ENCODE results near the gene GASK1A. TPM values are rescaled to one million over a fixed set of nuclear protein-coding genes. Genes with fewer than 3 reads are reported as not detected.

GASK1A gene
- total and polyA plus RNA-seq, 2 of the 4 experiments (the other 2 are of a cell fraction): 0.18 to 0.19 TPM

GRCh38 chr3:43082457-43082856 lies 103.3 kb downstream of the GASK1A start:
- no peak overlapping the region for H3K23ac ChIP-seq (ENCODE audit: low read depth, low read length)

More at GRCh38 chr3:43082457-43082856, 103.3 kb downstream of the GASK1A start:
- in situ Hi-C loops (cut with MboI; ENCODE audit: low sequenced_read_pairs) (no loop called here), intact Hi-C loops (cut with micrococcal nuclease) (no loop called here), dilution Hi-C loops (cut with HindIII; ENCODE audit: low sequenced_read_pairs, unreplicated experiment) (no loop called here)
- no peaks in the 10 kb centered on the region for H3K9me1 ChIP-seq (ENCODE audit: insufficient read depth, low read length)
- no peak overlapping the region for H2AFZ ChIP-seq (replicated peaks; ENCODE audit: low read length, poor library complexity)
- no peak overlapping the region for H2BK5ac ChIP-seq (ENCODE audit: low read depth, low read length, poor library complexity, severe bottlenecking)
- CTCF ChIA-PET: no interaction called here
- no TSS peak for BruUV-seq (replicated peaks)
- H2BK20ac ChIP-seq (ENCODE audit: low read depth, low read length): no peak overlapping the region
- H4K20me1 ChIP-seq (ENCODE audit: insufficient read depth, low read length): no peaks in the 10 kb centered on the region
- ATAC-seq (ENCODE audit: low read depth) (no peak), DNase-seq (no peak)
- H3K56ac ChIP-seq (ENCODE audit: extremely low read depth, insufficient read depth, low read length): no peak overlapping the region
- H2AK5ac ChIP-seq (ENCODE audit: low read depth, low read length): no peak overlapping the region
- H3K36me3 ChIP-seq (ENCODE audit: control insufficient read depth, insufficient read depth, low read length): peaks cover 11% of the 10 kb centered on the region; the same call in 1 of the 2 replicates
- no peaks in the 10 kb centered on the region for H3K9me3 ChIP-seq (ENCODE audit: control insufficient read depth, insufficient read depth, low read length)
- no peak overlapping the region for H4K91ac ChIP-seq (ENCODE audit: insufficient read depth, low read depth, low read length)
- H3K4me2 ChIP-seq (ENCODE audit: low read depth, low read length): no peak overlapping the region
- no peak overlapping the region for H2AK9ac ChIP-seq (replicated peaks; ENCODE audit: low read depth, low read length, poor library complexity)
- no CpG with 5 or more reads among the region's 2 CpGs for WGBS, 2 experiments (ENCODE audit: extremely low coverage in 2 of 2, insufficient read length in 1 of 2)
- no peaks in the 10 kb centered on the region for H3K79me1 ChIP-seq (ENCODE audit: low read depth in 1 of 2, low read length in 2 of 2)
- H3K9ac ChIP-seq (ENCODE audit: low read depth, low read length): no peak overlapping the region
- POLR2A ChIA-PET (ENCODE audit: unreplicated experiment): no interaction called here
- no peak overlapping the region for H3K14ac ChIP-seq (replicated peaks; ENCODE audit: low read depth, low read length)
- H4K5ac ChIP-seq (ENCODE audit: low read depth, low read length): no peak overlapping the region
- H4K8ac ChIP-seq (ENCODE audit: low read depth in 2 of 2, low read length in 2 of 2): no peak overlapping the region
- H2BK15ac ChIP-seq (ENCODE audit: low read depth, low read length): no peak overlapping the region
- no peak overlapping the region for H3K27ac ChIP-seq (ENCODE audit: insufficient read depth, low read length)
- H3K4me1 ChIP-seq (ENCODE audit: control insufficient read depth, insufficient read depth, low read length): no peaks in the 10 kb centered on the region
- H3K4me3 ChIP-seq (ENCODE audit: insufficient read depth, low read depth, low read length): no peak overlapping the region
- H3K4ac ChIP-seq (ENCODE audit: low read depth, low read length): no peak overlapping the region
- no peaks in the 10 kb centered on the region for H3K27me3 ChIP-seq (ENCODE audit: control insufficient read depth, insufficient read depth, low read length)
- H3K18ac ChIP-seq (ENCODE audit: low read depth, low read length): no peak overlapping the region
- TF ChIP-seq CTCF (conservative IDR thresholded peaks at IDR 0.05; ENCODE audit: low read depth, low read length): no peak
- TF ChIP-seq RFX5 (IDR thresholded peaks at IDR 0.05; ENCODE audit: low read depth, low read length): no peak
- TF ChIP-seq ELK1 (IDR thresholded peaks at IDR 0.05; ENCODE audit: borderline replicate concordance, low read depth, low read length): no peak
- no peak for TF ChIP-seq POLR2A (IDR thresholded peaks at IDR 0.05; ENCODE audit: low read depth, low read length)
- no peak for TF ChIP-seq CHD1 (IDR thresholded peaks at IDR 0.05; ENCODE audit: low read depth, low read length)
- no peak for TF ChIP-seq NFE2L2 (IDR thresholded peaks at IDR 0.05; ENCODE audit: low read depth, low read length)
- TF ChIP-seq CEBPB (IDR thresholded peaks at IDR 0.05; ENCODE audit: low read depth, low read length): no peak
- TF ChIP-seq FOS (IDR thresholded peaks at IDR 0.05; ENCODE audit: low read depth, low read length): no peak
- no peak for TF ChIP-seq RCOR1 (IDR thresholded peaks at IDR 0.05; ENCODE audit: insufficient replicate concordance, low read length)
- TF ChIP-seq SMC3 (IDR thresholded peaks at IDR 0.05; ENCODE audit: low read depth, low read length): no peak
- no peak for TF ChIP-seq RAD21 (IDR thresholded peaks at IDR 0.05; ENCODE audit: low read length)
- TF ChIP-seq USF2 (IDR thresholded peaks at IDR 0.05; ENCODE audit: low read depth, low read length): no peak
- TF ChIP-seq MXI1 (IDR thresholded peaks at IDR 0.05; ENCODE audit: borderline replicate concordance, low read depth, low read length): no peak
- TF ChIP-seq MAZ (IDR thresholded peaks at IDR 0.05; ENCODE audit: borderline replicate concordance, low read depth, low read length): no peak
- TF ChIP-seq BHLHE40 (IDR thresholded peaks at IDR 0.05; ENCODE audit: low read depth, low read length): no peak
- TF ChIP-seq MAFK (IDR thresholded peaks at IDR 0.05; ENCODE audit: low read depth, low read length): no peak
- H2BK120ac ChIP-seq (ENCODE audit: low read depth, low read length): no peak overlapping the region

Data from IMR-90 (cell line).